Stimulated activated CD4-positive, alpha-beta T cell treated with anti-CD3 and anti-CD28 coated beads, Interleukin-1b, Interleukin-23, amount 100 ng/mL, for 1 hour (primary cell): ENCODE results near the gene NDUFB1.

Experiments
- DNase-seq, 2 donors: peaks; one replicate each; pipeline ENCODE4 v3.0.0-alpha.2; 2020; ENCODE audit warnings: low read depth in 2 of 2

The NDUFB1 gene

GRCh38 chr14:92121670-92122350 is at the start of gene NDUFB1, which contains the start of gene CPSF2:
NDUFB1 (minus strand) TSS chr14:92121706; CDS start chr14:92117637, 4,069 bp downstream.
CPSF2 (plus strand) TSS chr14:92121969; CDS start chr14:92130985, 9,016 bp downstream.
- peak; percentile 52 to 78 for DNase-seq

DNA sequence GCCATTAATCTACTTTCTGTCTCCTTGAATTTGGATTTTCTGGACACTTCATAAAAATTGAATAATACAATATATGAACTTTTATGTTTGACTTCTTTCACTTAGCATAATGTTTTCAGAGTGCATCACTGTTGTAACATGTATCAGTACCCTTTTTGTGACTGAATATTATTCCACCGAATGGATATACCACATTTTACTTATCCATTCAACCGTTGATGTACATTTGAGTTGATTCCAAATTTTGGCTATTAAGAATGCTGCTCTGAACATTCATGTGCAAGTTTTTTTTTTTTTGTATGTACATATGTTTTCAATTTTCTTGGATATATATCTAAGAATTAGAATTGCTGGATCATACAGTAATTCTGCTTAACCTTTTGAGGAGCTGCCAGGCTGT is 43.5 kb upstream of the NDUFB1 start:
- no peak for DNase-seq

GRCh38 chr14:92161521-92161920 is 40.0 kb upstream of the NDUFB1 start:
- DNase-seq = no peak

DNA sequence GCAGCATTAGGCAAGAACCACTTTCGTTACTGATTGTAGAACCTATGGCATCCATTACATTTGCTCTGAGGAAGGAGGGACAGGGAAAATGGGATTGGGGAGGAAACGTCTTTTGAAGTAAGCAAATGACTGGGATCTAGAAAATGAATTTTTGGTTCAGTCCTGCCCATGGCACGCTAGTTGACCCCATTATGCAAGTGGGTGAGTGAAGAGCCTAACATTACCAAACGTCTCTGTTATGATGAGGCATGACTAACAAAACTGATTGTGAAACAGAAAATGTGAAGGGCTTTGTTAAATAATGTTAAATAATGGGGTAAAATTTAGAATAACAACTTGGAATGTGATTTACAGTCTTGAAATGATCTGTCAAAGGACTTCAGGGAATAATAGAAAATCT is 39.1 kb upstream of the NDUFB1 start:
- DNase-seq = no peak

DNA sequence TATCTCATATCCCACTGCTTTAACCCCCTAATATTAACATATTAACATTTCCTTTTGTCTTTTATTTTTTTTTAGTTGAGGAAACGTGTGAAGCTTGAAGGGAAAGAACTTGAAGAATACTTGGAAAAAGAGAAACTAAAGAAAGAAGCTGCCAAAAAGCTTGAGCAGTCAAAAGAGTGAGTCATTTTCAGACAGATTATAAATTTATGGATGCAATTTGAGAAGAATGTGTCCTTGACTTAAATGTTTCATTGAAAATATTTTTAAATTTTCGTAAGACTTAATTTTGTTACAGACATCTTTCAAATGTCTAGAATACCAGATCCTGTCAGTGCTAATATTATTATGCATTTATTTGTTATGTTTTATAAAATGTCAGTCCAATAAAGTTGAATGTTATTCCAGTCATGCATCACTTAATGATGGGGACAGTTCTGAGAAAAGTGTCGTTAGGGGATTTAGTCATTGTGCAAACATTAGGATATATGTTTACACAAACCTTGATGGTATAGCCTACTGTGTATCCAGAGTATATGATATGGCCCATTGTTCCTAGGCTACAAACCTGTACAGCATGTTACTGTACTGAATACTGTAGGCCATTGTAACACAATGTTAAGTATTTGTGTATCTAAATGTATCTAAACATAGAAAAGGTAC is 32.9 kb upstream of the NDUFB1 start:
- no peak for DNase-seq

GRCh38 chr14:92153581-92153980 is 32.1 kb upstream of the NDUFB1 start:
- no peak for DNase-seq

DNA sequence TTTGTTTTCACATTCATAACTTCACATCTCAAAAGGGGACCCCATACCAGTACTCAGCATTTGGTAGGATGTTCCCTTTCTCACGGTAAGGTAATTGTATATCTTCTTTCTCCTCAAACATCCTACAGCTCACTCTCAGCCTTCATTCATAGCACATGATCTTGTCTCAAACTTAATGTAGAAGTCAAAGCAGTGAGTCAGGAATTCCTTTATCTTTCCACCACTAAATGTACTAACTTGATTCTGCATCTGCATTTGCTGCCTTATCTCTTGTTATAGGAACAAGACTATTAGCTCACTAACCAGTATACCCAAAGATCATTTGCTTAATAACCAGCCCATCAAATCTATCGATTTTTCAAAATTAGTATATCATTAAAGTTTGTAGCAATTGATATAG is 23.2 kb upstream of the NDUFB1 start:
- DNase-seq = no peak

- no peak for DNase-seq
These were observed 22.5 kb upstream of the NDUFB1 start for GRCh38 chr14:92143962-92144361.

GRCh38 chr14:92143309-92143708 is 21.8 kb upstream of the NDUFB1 start:
- no peak for DNase-seq

GRCh38 chr14:92135269-92135668 is 13.8 kb upstream of the NDUFB1 start:
- no peak for DNase-seq

DNA sequence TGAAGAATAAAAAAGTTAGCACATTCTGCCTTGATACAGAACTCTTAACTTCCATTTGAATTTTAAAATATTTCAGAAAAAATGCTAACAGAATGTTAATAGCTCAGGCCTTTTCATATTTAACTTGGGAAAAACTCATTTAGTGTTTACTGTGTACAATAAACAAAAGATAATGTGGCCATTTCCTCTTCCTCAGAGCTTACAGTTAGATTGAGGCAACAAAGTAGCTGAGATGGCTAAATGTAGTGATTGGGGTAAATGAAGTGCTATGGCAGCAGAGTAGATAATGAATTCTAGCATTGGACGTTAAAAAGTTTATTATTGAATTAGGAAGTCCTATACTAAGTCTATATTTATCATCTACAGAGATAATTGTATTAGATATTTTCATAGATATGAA is 12.9 kb upstream of the NDUFB1 start:
- no peak for DNase-seq

GRCh38 chr14:92122761-92123160 is 1.3 kb upstream of the NDUFB1 start:
- no peak for DNase-seq

DNA sequence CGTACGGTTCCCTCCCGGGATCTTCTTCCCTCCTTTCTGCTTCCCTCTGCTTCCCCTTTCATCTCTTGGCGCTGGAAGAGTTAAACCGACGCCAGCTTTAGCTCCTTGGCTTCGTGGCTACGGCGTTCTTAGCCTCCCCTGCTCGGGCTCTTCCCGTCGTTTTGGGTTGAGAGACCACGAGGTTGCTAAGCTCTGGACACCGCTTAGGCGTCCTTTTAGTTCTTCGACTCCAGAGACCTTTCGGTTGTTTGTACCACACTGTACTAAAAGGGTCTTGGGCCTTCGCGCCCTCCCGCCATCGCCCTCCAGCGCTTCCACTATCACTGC is 808 bp upstream of the NDUFB1 start:
- DNase-seq = no peak

DNA sequence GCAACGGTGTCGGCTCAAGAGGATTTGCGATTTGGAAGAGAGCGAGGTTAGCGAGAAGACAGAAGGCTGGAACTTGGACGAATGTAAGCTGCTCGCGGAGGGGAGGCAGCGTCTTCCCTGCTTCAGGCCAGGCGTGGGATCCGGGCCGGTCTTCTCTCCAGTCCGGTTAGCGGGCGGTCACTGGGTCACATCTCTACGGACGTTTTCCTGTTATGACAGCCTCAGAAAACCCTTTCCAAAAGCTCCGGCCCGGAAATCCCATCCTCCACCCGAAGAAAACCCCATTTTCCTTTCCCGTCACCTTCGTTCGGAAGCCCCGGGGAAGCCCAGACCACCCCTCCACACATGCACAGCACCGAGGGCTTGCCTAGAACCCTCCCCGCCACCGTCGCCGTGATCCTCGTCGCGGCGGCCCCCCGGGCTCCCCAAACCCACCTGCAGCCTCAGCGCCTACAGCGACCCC is 268 bp downstream of the NDUFB1 start:
- DNase-seq = no peak

DNA sequence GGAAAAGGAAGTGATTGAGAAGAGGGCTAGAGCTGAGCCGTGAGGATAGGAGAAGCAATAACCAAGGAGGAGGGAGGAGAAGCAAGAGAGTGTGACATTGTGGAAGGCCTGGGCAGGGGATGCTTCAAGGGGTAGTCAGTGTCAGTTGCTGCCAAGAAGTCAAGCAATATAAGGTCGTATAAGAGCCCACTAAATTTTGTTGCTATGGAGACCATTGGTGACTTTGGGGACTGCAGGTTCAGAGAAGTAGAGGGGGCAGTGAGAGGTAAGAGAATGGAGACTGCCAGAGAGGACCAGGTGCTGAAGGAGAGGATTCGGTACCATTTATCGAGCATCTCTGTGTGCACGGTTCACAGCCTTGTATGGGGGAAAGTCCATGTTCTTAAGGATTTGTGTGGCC is 12.0 kb downstream of the NDUFB1 start:
- DNase-seq = no peak

DNA sequence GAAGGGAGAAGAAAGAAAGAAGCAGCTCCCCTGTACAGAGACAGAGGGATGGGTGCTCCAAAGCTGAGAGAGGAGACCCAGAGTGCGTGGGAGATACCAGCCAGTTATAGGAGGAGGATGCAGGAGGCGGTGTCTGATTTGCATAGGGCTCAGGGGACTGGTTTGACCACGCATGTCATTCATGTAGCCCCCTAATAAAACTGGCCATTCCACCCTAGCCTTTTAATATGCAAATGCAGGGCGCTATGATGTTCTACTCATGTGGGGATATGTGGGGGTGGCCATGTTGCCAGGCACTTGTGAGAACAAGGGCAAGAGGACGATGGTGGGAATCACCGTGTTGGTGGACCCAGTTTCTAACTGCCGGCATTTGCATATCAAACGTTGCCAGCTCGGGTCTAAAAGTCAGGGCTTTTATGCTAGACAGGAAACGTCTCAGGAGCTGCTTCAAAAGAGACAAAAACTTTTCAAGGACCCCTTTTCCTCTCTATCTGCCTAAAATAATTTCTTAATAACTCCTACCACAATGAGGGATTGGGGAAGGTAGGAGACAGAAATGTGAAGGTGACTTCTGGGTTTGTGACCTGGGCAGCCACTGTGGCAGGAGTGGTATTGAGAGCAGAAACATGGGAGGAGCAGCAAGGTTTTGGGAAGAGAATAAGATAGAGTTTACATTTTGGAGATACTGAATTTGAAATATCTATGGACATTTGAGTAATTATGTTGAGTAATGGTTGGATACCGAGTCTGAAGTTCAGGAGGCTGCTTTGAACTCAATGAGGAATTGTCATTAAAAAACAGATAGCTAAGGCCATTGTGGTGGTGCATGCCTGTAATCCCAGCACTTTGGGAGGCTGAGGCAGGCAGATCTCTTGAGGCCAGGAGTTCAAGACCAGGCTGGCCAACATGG is 12.9 kb downstream of the NDUFB1 start:
- DNase-seq = no peak

DNA sequence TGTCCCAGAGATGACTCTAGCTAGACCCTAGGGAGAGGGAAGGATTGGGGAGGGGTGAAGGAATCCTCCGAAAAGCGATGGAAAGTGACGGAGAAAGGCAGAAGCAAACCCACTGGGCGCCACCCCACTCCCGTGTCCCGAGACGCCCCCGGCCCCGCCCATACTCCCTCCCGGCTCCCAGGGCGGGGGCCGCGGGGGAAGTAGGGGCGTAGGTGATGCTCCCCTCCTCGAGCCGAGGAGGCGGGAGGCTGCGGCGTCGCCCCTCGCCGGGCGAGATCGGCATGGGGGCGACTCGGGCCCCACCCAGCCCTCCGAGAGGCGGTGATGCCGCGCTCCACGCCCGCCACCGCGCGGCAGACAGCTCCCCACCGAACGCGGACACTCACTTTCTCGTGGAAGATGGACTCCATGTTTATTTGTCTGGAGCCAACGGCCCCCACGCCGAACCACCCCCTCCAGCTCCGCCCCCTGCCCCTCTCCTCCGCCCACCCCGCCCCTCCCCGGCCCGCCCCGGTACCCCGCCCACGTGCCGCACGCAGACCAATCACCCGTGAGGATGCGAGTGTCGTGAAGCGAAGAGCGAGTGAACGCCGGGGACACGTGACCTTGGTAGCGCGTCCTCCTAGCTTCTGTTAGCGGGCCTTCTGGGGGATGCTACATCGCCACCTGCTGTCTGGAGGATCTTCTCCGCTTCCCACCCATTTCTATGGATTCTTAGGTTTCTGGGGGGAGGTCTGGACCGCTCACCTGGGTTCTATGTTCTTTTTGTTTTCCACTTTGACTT is 15.2 kb downstream of the NDUFB1 start, which contains the start of gene ATXN3:
TSS of gene ATXN3 (minus strand) at position 440 of the 784 bp plus-strand sequence. CDS start at position 410, 30 bp downstream.
- DNase-seq = peak; percentile 87 to 90

DNA sequence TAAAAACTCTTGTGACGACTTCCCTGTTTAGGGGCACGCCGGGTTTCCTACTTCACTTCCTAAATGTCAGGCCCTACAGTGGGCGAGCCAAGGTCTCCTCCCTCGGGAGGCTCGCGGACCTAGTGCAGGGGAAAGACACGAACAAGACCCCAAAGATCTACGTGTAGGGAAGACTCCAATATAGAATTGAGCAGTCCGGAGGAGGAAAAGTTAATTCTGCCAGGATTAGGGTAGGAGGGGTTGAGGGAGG is 15.7 kb downstream of the NDUFB1 start:
- DNase-seq = no peak

GRCh38 chr14:92105073-92105892 is 16.2 kb downstream of the NDUFB1 start:
- DNase-seq = no peak

GRCh38 chr14:92103363-92103989 is 18.0 kb downstream of the NDUFB1 start:
- DNase-seq = no peak
